ENCODE measurements around the gene LRRC25. TPM values are rescaled to one million over a fixed set of nuclear protein-coding genes. Genes with fewer than 3 reads are reported as not detected.
"Not testable (repeated sequence)": the region's sequence is repeated elsewhere in the genome, so short reads cannot be mapped to it uniquely, and the experiment has no call there.

The LRRC25 gene
- total RNA-seq, 1 experiment from 2014 or later, result 0.76 TPM

- Histone ChIP-seq H3K36me3 (replicated peaks; ENCODE audit: control insufficient read depth, insufficient read depth, low read length) (no peaks in the 10 kb centered on the region), H3K27me3 (ENCODE audit: control insufficient read depth, insufficient read depth, low read length) (peaks cover 6% of the 10 kb centered on the region; the same call in 1 of the 2 replicates), H3K4me3 (ENCODE audit: insufficient read depth, low read depth, low read length) (no peak overlapping the region)
- no peak for DNase-seq
Measured at GRCh38 chr19:18388960-18389725, 8.3 kb downstream of the LRRC25 start.

GRCh38 chr19:18388100-18388959 lies 9.1 kb downstream of the LRRC25 start:
- DNase-seq, result peak; percentile 98
- peaks cover 6% of the 10 kb centered on the region; the same call in 1 of the 2 replicates for H3K27me3 ChIP-seq (ENCODE audit: control insufficient read depth, insufficient read depth, low read length)
- peak overlapping the region; percentile 38 for H3K4me3 ChIP-seq (ENCODE audit: insufficient read depth, low read depth, low read length)
- H3K36me3 ChIP-seq (replicated peaks; ENCODE audit: control insufficient read depth, insufficient read depth, low read length), result no peaks in the 10 kb centered on the region

GRCh38 chr19:18386543-18387271 lies 10.7 kb downstream of the LRRC25 start:
- peak; percentile 66 for DNase-seq
- H3K4me3 ChIP-seq (ENCODE audit: insufficient read depth, low read depth, low read length), result peak overlapping the region; percentile 32; the same call in 1 of the 2 replicates
- H3K27me3 ChIP-seq (ENCODE audit: control insufficient read depth, insufficient read depth, low read length), result peaks cover 6% of the 10 kb centered on the region; the same call in 1 of the 2 replicates
- H3K36me3 ChIP-seq (replicated peaks; ENCODE audit: control insufficient read depth, insufficient read depth, low read length), result no peaks in the 10 kb centered on the region

- peak; percentile 95 for DNase-seq
- H3K4me3 ChIP-seq (ENCODE audit: insufficient read depth, low read depth, low read length), result peak within 1 kb of the TSS; percentile 32; the same call in 1 of the 2 replicates
- peaks cover 6% of the 10 kb centered on the region; the same call in 1 of the 2 replicates for H3K27me3 ChIP-seq (ENCODE audit: control insufficient read depth, insufficient read depth, low read length)
- no peaks in the 10 kb centered on the region for H3K36me3 ChIP-seq (replicated peaks; ENCODE audit: control insufficient read depth, insufficient read depth, low read length)
Measured at GRCh38 chr19:18385675-18386542, 11.5 kb downstream of the LRRC25 start, which contains the start of gene GDF15. Gene GDF15, plus strand, starts transcription at chr19:18386158. Its CDS starts 32 bp downstream, at chr19:18386190.

GRCh38 chr19:18385359-18385674 lies 12.1 kb downstream of the LRRC25 start:
- H3K27me3 ChIP-seq (ENCODE audit: control insufficient read depth, insufficient read depth, low read length), result peaks cover 6% of the 10 kb centered on the region; the same call in 1 of the 2 replicates
- H3K36me3 ChIP-seq (replicated peaks; ENCODE audit: control insufficient read depth, insufficient read depth, low read length), result no peaks in the 10 kb centered on the region
- no peak overlapping the region for H3K4me3 ChIP-seq (ENCODE audit: insufficient read depth, low read depth, low read length)
- DNase-seq, result no peak

GRCh38 chr19:18384775-18385174 lies 12.6 kb downstream of the LRRC25 start:
- DNase-seq, result no peak
- H3K36me3 ChIP-seq (replicated peaks; ENCODE audit: control insufficient read depth, insufficient read depth, low read length), result no peaks in the 10 kb centered on the region
- H3K4me3 ChIP-seq (ENCODE audit: insufficient read depth, low read depth, low read length), result no peak overlapping the region
- peaks cover 6% of the 10 kb centered on the region; the same call in 1 of the 2 replicates for H3K27me3 ChIP-seq (ENCODE audit: control insufficient read depth, insufficient read depth, low read length)

- H3K36me3 ChIP-seq (replicated peaks; ENCODE audit: control insufficient read depth, insufficient read depth, low read length); DNase-seq; H3K27me3 ChIP-seq (ENCODE audit: control insufficient read depth, insufficient read depth, low read length); H3K4me3 ChIP-seq (ENCODE audit: insufficient read depth, low read depth, low read length): not testable (repeated sequence)
Measured at GRCh38 chr19:18383622-18384021, 13.8 kb downstream of the LRRC25 start.

- Histone ChIP-seq H3K27me3 (ENCODE audit: control insufficient read depth, insufficient read depth, low read length) (no peaks in the 10 kb centered on the region), H3K4me3 (ENCODE audit: insufficient read depth, low read depth, low read length) (no peak overlapping the region), H3K36me3 (replicated peaks; ENCODE audit: control insufficient read depth, insufficient read depth, low read length) (no peaks in the 10 kb centered on the region)
- DNase-seq, result no peak
Measured at GRCh38 chr19:18380843-18381242, 16.6 kb downstream of the LRRC25 start.

GRCh38 chr19:18379803-18380747 lies 17.3 kb downstream of the LRRC25 start:
- peak; percentile 67 for DNase-seq
- Histone ChIP-seq H3K36me3 (replicated peaks; ENCODE audit: control insufficient read depth, insufficient read depth, low read length) (no peaks in the 10 kb centered on the region), H3K4me3 (ENCODE audit: insufficient read depth, low read depth, low read length) (no peak overlapping the region), H3K27me3 (ENCODE audit: control insufficient read depth, insufficient read depth, low read length) (no peaks in the 10 kb centered on the region)

- DNase-seq, result no peak
- Histone ChIP-seq H3K36me3 (replicated peaks; ENCODE audit: control insufficient read depth, insufficient read depth, low read length) (no peaks in the 10 kb centered on the region), H3K4me3 (ENCODE audit: insufficient read depth, low read depth, low read length) (no peak overlapping the region), H3K27me3 (ENCODE audit: control insufficient read depth, insufficient read depth, low read length) (no peaks in the 10 kb centered on the region)
Measured at GRCh38 chr19:18377026-18377425, 20.4 kb downstream of the LRRC25 start.

GRCh38 chr19:18373892-18374629 lies 23.4 kb downstream of the LRRC25 start:
- Histone ChIP-seq H3K36me3 (replicated peaks; ENCODE audit: control insufficient read depth, insufficient read depth, low read length) (no peaks in the 10 kb centered on the region), H3K27me3 (ENCODE audit: control insufficient read depth, insufficient read depth, low read length) (no peaks in the 10 kb centered on the region), H3K4me3 (ENCODE audit: insufficient read depth, low read depth, low read length) (no peak overlapping the region)
- peak; percentile 96 for DNase-seq

- H3K27me3 ChIP-seq (ENCODE audit: control insufficient read depth, insufficient read depth, low read length), result no peaks in the 10 kb centered on the region
- DNase-seq, result no peak
- no peaks in the 10 kb centered on the region for H3K36me3 ChIP-seq (replicated peaks; ENCODE audit: control insufficient read depth, insufficient read depth, low read length)
- no peak overlapping the region for H3K4me3 ChIP-seq (ENCODE audit: insufficient read depth, low read depth, low read length)
Measured at GRCh38 chr19:18373407-18373891, 24.0 kb downstream of the LRRC25 start.

Data from H7 (cell line).